Measurements from ENCODE around the gene SIGLEC9. TPM values are rescaled to one million over a fixed set of nuclear protein-coding genes. Genes with fewer than 3 reads are reported as not detected.
A peak's percentile ranks its signal among the peaks of the same experiment; 100 is the strongest.
"Not testable (repeated sequence)": the region's sequence is repeated elsewhere in the genome, so short reads cannot be mapped to it uniquely, and the experiment has no call there.

SIGLEC9 gene
- total RNA-seq, 6 experiments from 2014 or later = 3.8 to 7.9 (median 4.1) TPM

- 54% methylated on average over 10 of the region's 13 CpGs for WGBS (ENCODE audit: insufficient coverage, low coverage, low lambda C conversion rate, missing lambda C conversion rate)
- H3K27me3 ChIP-seq = no peaks in the 10 kb centered on the region
- no peaks in the 10 kb centered on the region for H3K9me3 ChIP-seq
- H3K27ac ChIP-seq = no peak overlapping the region
- H3K4me1 ChIP-seq = no peaks in the 10 kb centered on the region
- H3K4me3 ChIP-seq = no peak overlapping the region
- intact Hi-C loops (cut with DNase I) = no loop called here
- no peak for TF ChIP-seq POLR2A (IDR thresholded peaks at IDR 0.05)
- TF ChIP-seq CTCF (IDR thresholded peaks at IDR 0.05) = no peak
- no peak for DNase-seq
- H3K36me3 ChIP-seq = no peaks in the 10 kb centered on the region
- peak in 1 of 4 donors; percentile 23 for ATAC-seq
Observed at GRCh38 chr19:51168564-51169282, 44.0 kb downstream of the SIGLEC9 start.

- H3K4me1 ChIP-seq; H3K4me3 ChIP-seq; H3K36me3 ChIP-seq; ATAC-seq; intact Hi-C loops (cut with DNase I); H3K27me3 ChIP-seq; H3K27ac ChIP-seq; H3K9me3 ChIP-seq: not testable (repeated sequence)
- 13% methylated on average over 8 of the region's 11 CpGs for WGBS (ENCODE audit: insufficient coverage, low coverage, low lambda C conversion rate, missing lambda C conversion rate)
- TF ChIP-seq CTCF (IDR thresholded peaks at IDR 0.05) = peak; percentile 68 to 92 (median 90)
- DNase-seq = peak; percentile 70 to 73 (median 72)
Observed at GRCh38 chr19:51169283-51169918, 44.7 kb downstream of the SIGLEC9 start.

DNA sequence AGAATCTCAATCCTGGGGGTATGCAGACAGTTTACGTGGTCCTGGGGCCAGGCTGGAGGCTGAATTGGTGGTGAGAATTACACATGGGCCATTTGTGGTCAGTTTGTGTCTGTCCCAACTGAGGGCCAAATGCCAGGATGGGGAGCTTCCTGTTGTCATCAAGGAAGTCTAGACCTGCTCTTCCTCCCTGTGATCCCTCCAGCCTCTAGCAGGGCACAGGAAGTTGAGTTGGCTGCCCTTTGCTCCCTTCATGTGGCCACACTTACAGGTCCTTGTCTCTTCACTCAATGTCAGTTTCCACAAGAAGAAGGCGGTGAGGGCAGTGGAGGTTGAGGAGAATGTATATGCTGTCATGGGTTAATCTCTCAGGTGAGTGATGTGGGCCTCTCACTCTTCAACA, 47.5 kb downstream of the SIGLEC9 start:
- TF ChIP-seq POLR2A (IDR thresholded peaks at IDR 0.05) (no peak), CTCF (IDR thresholded peaks at IDR 0.05) (no peak)
- Histone ChIP-seq H3K36me3 (no peaks in the 10 kb centered on the region), H3K4me1 (no peaks in the 10 kb centered on the region), H3K27me3 (no peaks in the 10 kb centered on the region), H3K4me3 (no peak overlapping the region), H3K27ac (no peak overlapping the region), H3K9me3 (no peaks in the 10 kb centered on the region)
- no peak for ATAC-seq
- no peak for DNase-seq
- intact Hi-C loops (cut with DNase I) = no loop called here
- 100% methylated on average over 1 of the region's 2 CpGs for WGBS (ENCODE audit: insufficient coverage, low coverage, low lambda C conversion rate, missing lambda C conversion rate)

- H3K9me3 ChIP-seq = no peaks in the 10 kb centered on the region
- H3K36me3 ChIP-seq = no peaks in the 10 kb centered on the region
- H3K27ac ChIP-seq = no peak overlapping the region
- DNase-seq = no peak
- H3K27me3 ChIP-seq = no peaks in the 10 kb centered on the region
- no peaks in the 10 kb centered on the region for H3K4me1 ChIP-seq
- no peak for ATAC-seq
- intact Hi-C loops (cut with DNase I) = no loop called here
- no peak overlapping the region for H3K4me3 ChIP-seq
- no peak for TF ChIP-seq POLR2A (IDR thresholded peaks at IDR 0.05)
- WGBS (ENCODE audit: insufficient coverage, low coverage, low lambda C conversion rate, missing lambda C conversion rate) = 54% methylated on average over 4 of the region's 5 CpGs
Observed at GRCh38 chr19:51173681-51174080, 49.0 kb downstream of the SIGLEC9 start.

DNA sequence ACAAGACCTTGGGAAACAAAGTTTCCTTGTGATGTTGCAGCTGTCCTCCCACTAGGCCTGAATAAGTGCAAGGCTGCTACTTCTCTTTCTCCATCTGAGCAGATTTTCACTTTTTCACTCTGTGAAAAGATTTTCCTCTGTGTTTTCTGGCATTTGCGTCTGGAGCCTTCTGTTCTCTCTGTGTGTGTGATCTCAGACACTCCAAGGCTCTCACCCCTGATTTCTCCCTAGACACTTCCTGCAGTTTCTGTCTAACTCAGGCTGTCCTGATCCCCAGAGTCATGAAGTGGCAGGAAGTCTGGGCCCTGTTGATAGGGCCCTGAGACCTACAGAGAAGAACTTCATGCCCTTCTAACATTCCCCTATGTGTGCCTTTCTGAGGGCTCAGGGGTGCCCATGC, 54.5 kb downstream of the SIGLEC9 start:
- H3K27ac ChIP-seq = no peak overlapping the region
- H3K9me3 ChIP-seq = no peaks in the 10 kb centered on the region
- TF ChIP-seq POLR2A (IDR thresholded peaks at IDR 0.05) (no peak), CTCF (IDR thresholded peaks at IDR 0.05) (no peak)
- intact Hi-C loops (cut with DNase I) = no loop called here
- no peak overlapping the region for H3K4me3 ChIP-seq
- 15% methylated on average over 1 of the region's 1 CpG for WGBS (ENCODE audit: insufficient coverage, low coverage, low lambda C conversion rate, missing lambda C conversion rate)
- H3K4me1 ChIP-seq = no peaks in the 10 kb centered on the region
- H3K27me3 ChIP-seq = no peaks in the 10 kb centered on the region
- no peaks in the 10 kb centered on the region for H3K36me3 ChIP-seq
- ATAC-seq = peak in 2 of 4 donors; percentile 39 to 47
- no peak for DNase-seq
